ENCODE data around the gene LMAN1L.

LMAN1L gene

GRCh38 chr15:74845581-74845980 is 32.9 kb downstream of the LMAN1L start:
- no peak for DNase-seq (ENCODE audit: extremely low spot score)
- POLR2A ChIA-PET: no interaction called here
- CTCF ChIA-PET: interaction anchor here (1.0 kb wide), 1 partner anchor 13 kb away, joined by 3 read pairs; no protein-coding TSS in a partner anchor
- TF ChIP-seq CTCF (IDR thresholded peaks at IDR 0.05; ENCODE audit: control extremely low read depth, extremely low read depth, low read depth, missing control alignments): no peak

- DNase-seq (ENCODE audit: extremely low spot score): no peak
- ChIA-PET CTCF (interaction anchor here (0.8 to 2.2 kb wide), 2 partner anchors 11 to 54 kb away, joined by 3 to 10 read pairs; no protein-coding TSS in a partner anchor), POLR2A (no interaction called here)
- TF ChIP-seq CTCF (IDR thresholded peaks at IDR 0.05; ENCODE audit: control extremely low read depth, extremely low read depth, low read depth, missing control alignments): no peak
These were observed 34.8 kb downstream of the LMAN1L start for GRCh38 chr15:74847432-74847831.

- ChIA-PET POLR2A (no interaction called here), CTCF (no interaction called here)
- TF ChIP-seq CTCF (IDR thresholded peaks at IDR 0.05; ENCODE audit: control extremely low read depth, extremely low read depth, low read depth, missing control alignments): no peak
- DNase-seq (ENCODE audit: extremely low spot score): no peak
These were observed 37.8 kb downstream of the LMAN1L start for GRCh38 chr15:74850393-74850792.

GRCh38 chr15:74851960-74852359 is 39.3 kb downstream of the LMAN1L start:
- CTCF ChIA-PET: interaction anchor here (0.8 to 1.9 kb wide), 5 partner anchors 8 to 50 kb away, joined by 3 to 6 read pairs (median 3); no protein-coding TSS in a partner anchor

GRCh38 chr15:74854453-74855022 is 41.9 kb downstream of the LMAN1L start:
- ChIA-PET POLR2A (interaction anchor here (0.5 kb wide), 1 partner anchor 297 kb away, joined by 5 read pairs; no protein-coding TSS in a partner anchor), CTCF (interaction anchor here (1.1 to 2.9 kb wide), 3 partner anchors 14 to 55 kb away, joined by 3 to 15 read pairs (median 3); no protein-coding TSS in a partner anchor)
- DNase-seq (ENCODE audit: extremely low spot score): no peak
- no peak for TF ChIP-seq CTCF (IDR thresholded peaks at IDR 0.05; ENCODE audit: control extremely low read depth, extremely low read depth, low read depth, missing control alignments)

More at GRCh38 chr15:74851960-74852359, 39.3 kb downstream of the LMAN1L start:
- DNase-seq (ENCODE audit: extremely low spot score): no peak
- POLR2A ChIA-PET: no interaction called here
- TF ChIP-seq CTCF (IDR thresholded peaks at IDR 0.05; ENCODE audit: control extremely low read depth, extremely low read depth, low read depth, missing control alignments): no peak

GRCh38 chr15:74855857-74856256 is 43.2 kb downstream of the LMAN1L start:
- ChIA-PET POLR2A (interaction anchor here (0.7 to 0.9 kb wide), 2 partner anchors 14 to 79 kb away, joined by 3 to 4 read pairs; no protein-coding TSS in a partner anchor), CTCF (interaction anchor here (0.7 to 5.4 kb wide), 6 partner anchors 11 to 78 kb away, joined by 3 to 44 read pairs (median 7); partner anchors contain the start of genes FAM219B and ULK3)
- TF ChIP-seq CTCF (IDR thresholded peaks at IDR 0.05; ENCODE audit: control extremely low read depth, extremely low read depth, low read depth, missing control alignments): no peak
- no peak for DNase-seq (ENCODE audit: extremely low spot score)
